ENCODE data around the gene SCT.
"Not testable (repeated sequence)": the region's sequence is repeated elsewhere in the genome, so short reads cannot be mapped to it uniquely, and the experiment has no call there.

The SCT gene

DNA sequence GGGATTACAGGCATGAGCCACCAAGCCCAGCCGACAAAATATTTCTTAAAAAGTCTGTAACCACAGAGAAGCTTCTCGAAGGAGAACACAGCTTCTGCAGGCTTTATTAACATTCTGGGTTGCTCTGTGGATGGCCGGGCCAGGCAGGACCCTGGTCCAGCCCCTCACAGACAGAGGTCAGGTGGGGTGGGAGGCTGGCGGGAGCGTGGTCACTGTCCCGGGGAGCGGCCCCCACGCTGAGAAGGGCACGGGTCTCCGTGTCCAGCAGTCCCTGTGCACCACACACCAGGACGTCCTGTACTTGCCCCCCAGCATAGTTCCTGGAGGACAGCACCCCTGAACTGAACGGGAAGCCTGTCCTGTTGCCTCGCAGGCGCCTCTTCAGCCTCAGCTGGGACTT, 29.4 kb upstream of the SCT start:
- H3K4me3 ChIP-seq (ENCODE audit: low read length), result no peak overlapping the region
- no peaks in the 10 kb centered on the region for H3K9me3 ChIP-seq (ENCODE audit: control insufficient read depth, low read length)
- no peak overlapping the region for H3K9ac ChIP-seq (ENCODE audit: low read length)
- no peaks in the 10 kb centered on the region for H3K27me3 ChIP-seq (ENCODE audit: control insufficient read depth, insufficient read depth, low read length)
- peaks cover 16% of the 10 kb centered on the region for H3K4me1 ChIP-seq (ENCODE audit: control insufficient read depth, insufficient read depth, low read length)
- H3K36me3 ChIP-seq (ENCODE audit: control insufficient read depth, insufficient read depth, low read length), result peaks cover 4% of the 10 kb centered on the region

- no peak overlapping the region for H3K9ac ChIP-seq (ENCODE audit: low read length)
- H3K4me3 ChIP-seq (ENCODE audit: low read length), result no peak overlapping the region
- no peaks in the 10 kb centered on the region for H3K27me3 ChIP-seq (ENCODE audit: control insufficient read depth, insufficient read depth, low read length)
- peaks cover 16% of the 10 kb centered on the region for H3K4me1 ChIP-seq (ENCODE audit: control insufficient read depth, insufficient read depth, low read length)
- H3K9me3 ChIP-seq (ENCODE audit: control insufficient read depth, low read length), result no peaks in the 10 kb centered on the region
- H3K36me3 ChIP-seq (ENCODE audit: control insufficient read depth, insufficient read depth, low read length), result peaks cover 4% of the 10 kb centered on the region
Measured at GRCh38 chr11:655036-655726, 28.2 kb upstream of the SCT start.

- H3K9ac ChIP-seq (ENCODE audit: low read length); H3K4me3 ChIP-seq (ENCODE audit: low read length); H3K27me3 ChIP-seq (ENCODE audit: control insufficient read depth, insufficient read depth, low read length); H3K36me3 ChIP-seq (ENCODE audit: control insufficient read depth, insufficient read depth, low read length); H3K9me3 ChIP-seq (ENCODE audit: control insufficient read depth, low read length): not testable (repeated sequence)
- H3K4me1 ChIP-seq (ENCODE audit: control insufficient read depth, insufficient read depth, low read length), result peaks cover 16% of the 10 kb centered on the region
Measured at GRCh38 chr11:654444-654843, 27.5 kb upstream of the SCT start.

DNA sequence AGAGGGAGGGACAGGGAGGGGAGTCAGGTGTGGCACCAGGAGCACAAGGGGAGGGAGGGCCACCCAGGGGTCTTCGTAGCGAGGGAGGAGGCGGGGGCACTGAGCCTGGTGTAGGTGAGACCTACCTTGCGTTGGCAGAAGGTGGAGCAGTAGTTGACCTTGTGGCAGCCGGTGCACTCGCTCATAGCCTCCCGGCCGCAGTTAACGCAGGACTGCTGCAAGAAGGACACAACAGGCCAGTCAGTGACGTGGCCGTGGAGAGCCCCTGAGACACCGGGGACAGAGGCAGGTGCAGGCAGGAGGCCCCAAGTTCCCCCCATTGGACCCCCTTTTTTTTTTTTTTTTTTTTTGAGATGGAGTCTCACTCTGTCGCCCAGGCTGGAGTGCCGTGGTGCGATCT, 26.9 kb upstream of the SCT start:
- Histone ChIP-seq H3K4me3 (ENCODE audit: low read length) (no peak overlapping the region), H3K9ac (ENCODE audit: low read length) (no peak overlapping the region), H3K9me3 (ENCODE audit: control insufficient read depth, low read length) (no peaks in the 10 kb centered on the region), H3K4me1 (ENCODE audit: control insufficient read depth, insufficient read depth, low read length) (peaks cover 16% of the 10 kb centered on the region), H3K36me3 (ENCODE audit: control insufficient read depth, insufficient read depth, low read length) (peaks cover 4% of the 10 kb centered on the region), H3K27me3 (ENCODE audit: control insufficient read depth, insufficient read depth, low read length) (no peaks in the 10 kb centered on the region)

DNA sequence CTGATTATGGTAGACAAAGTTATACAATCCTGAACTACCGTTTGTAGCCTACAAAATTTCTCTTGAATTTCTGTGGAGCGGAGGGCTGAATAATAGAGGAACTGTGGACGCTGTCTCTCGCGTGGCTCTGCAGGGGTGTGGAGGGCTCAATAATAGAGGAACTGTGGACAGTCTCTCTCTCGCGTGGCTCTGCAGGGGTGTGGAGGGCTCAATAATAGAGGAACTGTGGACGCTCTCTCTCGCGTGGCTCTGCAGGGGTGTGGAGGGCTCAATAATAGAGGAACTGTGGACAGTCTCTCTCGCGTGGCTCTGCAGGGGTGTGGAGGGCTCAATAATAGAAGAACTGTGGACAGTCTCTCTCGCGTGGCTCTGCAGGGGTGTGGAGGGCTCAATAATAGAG, 26.2 kb upstream of the SCT start:
- H3K36me3 ChIP-seq (ENCODE audit: control insufficient read depth, insufficient read depth, low read length), result not testable (repeated sequence)

GRCh38 chr11:650482-650881, 23.5 kb upstream of the SCT start:
- Histone ChIP-seq H3K4me3 (ENCODE audit: low read length) (no peak overlapping the region), H3K27me3 (ENCODE audit: control insufficient read depth, insufficient read depth, low read length) (no peaks in the 10 kb centered on the region), H3K9ac (ENCODE audit: low read length) (no peak overlapping the region), H3K9me3 (ENCODE audit: control insufficient read depth, low read length) (no peaks in the 10 kb centered on the region), H3K36me3 (ENCODE audit: control insufficient read depth, insufficient read depth, low read length) (peaks cover 4% of the 10 kb centered on the region), H3K4me1 (ENCODE audit: control insufficient read depth, insufficient read depth, low read length) (peaks cover 11% of the 10 kb centered on the region)

More for the DNA sequence above, 26.2 kb upstream of the SCT start:
- not testable (repeated sequence) for H3K4me3 ChIP-seq (ENCODE audit: low read length); H3K9ac ChIP-seq (ENCODE audit: low read length); H3K27me3 ChIP-seq (ENCODE audit: control insufficient read depth, insufficient read depth, low read length); H3K9me3 ChIP-seq (ENCODE audit: control insufficient read depth, low read length)
- peaks cover 11% of the 10 kb centered on the region for H3K4me1 ChIP-seq (ENCODE audit: control insufficient read depth, insufficient read depth, low read length)

DNA sequence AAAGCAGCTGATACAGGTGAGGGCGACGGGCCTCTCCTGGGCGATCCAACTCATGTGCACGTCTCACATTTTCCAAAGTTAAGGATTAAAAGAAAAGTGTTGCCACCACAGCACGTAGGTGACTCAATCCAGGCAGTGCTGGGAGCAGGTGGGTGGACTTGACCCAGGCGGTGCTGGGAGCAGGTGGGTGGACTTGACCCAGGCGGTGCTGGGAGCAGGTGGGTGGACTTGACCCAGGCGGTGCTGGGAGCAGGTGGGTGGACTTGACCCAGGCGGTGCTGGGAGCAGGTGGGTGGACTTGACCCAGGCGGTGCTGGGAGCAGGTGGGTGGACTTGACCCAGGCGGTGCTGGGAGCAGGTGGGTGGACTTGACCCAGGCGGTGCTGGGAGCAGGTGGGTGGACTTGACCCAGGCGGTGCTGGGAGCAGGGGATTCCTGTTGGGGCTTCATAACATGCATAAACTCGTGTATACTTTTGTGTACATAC, 20.7 kb upstream of the SCT start:
- not testable (repeated sequence) for H3K27me3 ChIP-seq (ENCODE audit: control insufficient read depth, insufficient read depth, low read length); H3K36me3 ChIP-seq (ENCODE audit: control insufficient read depth, insufficient read depth, low read length); H3K4me3 ChIP-seq (ENCODE audit: low read length); H3K9me3 ChIP-seq (ENCODE audit: control insufficient read depth, low read length); H3K9ac ChIP-seq (ENCODE audit: low read length); H3K4me1 ChIP-seq (ENCODE audit: control insufficient read depth, insufficient read depth, low read length)

- no peaks in the 10 kb centered on the region for H3K9me3 ChIP-seq (ENCODE audit: control insufficient read depth, low read length)
- H3K4me1 ChIP-seq (ENCODE audit: control insufficient read depth, insufficient read depth, low read length), result peaks cover 3% of the 10 kb centered on the region
- no peaks in the 10 kb centered on the region for H3K27me3 ChIP-seq (ENCODE audit: control insufficient read depth, insufficient read depth, low read length)
- no peak overlapping the region for H3K9ac ChIP-seq (ENCODE audit: low read length)
- no peak overlapping the region for H3K4me3 ChIP-seq (ENCODE audit: low read length)
- no peaks in the 10 kb centered on the region for H3K36me3 ChIP-seq (ENCODE audit: control insufficient read depth, insufficient read depth, low read length)
Measured at GRCh38 chr11:646214-646613, 19.2 kb upstream of the SCT start.

DNA sequence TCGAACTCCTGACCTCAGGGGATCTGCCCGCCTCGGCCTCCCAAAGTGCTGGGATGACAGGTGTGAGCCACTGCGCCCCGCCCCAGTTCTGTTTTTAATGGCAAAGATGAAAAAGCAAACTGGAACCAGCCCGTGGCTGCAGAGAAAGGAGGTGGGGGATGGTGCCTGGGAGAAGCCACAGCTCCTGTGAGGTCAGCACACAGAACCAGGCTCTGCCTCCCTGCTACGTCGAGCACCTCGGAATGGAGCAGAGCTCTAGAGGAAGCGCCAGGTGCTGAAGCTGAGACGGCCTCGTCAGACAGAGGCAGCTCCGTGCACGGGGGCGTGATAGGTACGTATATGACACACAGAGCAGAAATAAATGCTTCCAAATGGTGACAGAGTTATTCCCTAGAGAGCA, 18.6 kb upstream of the SCT start:
- Histone ChIP-seq H3K36me3 (ENCODE audit: control insufficient read depth, insufficient read depth, low read length) (no peaks in the 10 kb centered on the region), H3K4me3 (ENCODE audit: low read length) (no peak overlapping the region), H3K4me1 (ENCODE audit: control insufficient read depth, insufficient read depth, low read length) (peaks cover 3% of the 10 kb centered on the region), H3K9me3 (ENCODE audit: control insufficient read depth, low read length) (no peaks in the 10 kb centered on the region), H3K9ac (ENCODE audit: low read length) (no peak overlapping the region), H3K27me3 (ENCODE audit: control insufficient read depth, insufficient read depth, low read length) (no peaks in the 10 kb centered on the region)

DNA sequence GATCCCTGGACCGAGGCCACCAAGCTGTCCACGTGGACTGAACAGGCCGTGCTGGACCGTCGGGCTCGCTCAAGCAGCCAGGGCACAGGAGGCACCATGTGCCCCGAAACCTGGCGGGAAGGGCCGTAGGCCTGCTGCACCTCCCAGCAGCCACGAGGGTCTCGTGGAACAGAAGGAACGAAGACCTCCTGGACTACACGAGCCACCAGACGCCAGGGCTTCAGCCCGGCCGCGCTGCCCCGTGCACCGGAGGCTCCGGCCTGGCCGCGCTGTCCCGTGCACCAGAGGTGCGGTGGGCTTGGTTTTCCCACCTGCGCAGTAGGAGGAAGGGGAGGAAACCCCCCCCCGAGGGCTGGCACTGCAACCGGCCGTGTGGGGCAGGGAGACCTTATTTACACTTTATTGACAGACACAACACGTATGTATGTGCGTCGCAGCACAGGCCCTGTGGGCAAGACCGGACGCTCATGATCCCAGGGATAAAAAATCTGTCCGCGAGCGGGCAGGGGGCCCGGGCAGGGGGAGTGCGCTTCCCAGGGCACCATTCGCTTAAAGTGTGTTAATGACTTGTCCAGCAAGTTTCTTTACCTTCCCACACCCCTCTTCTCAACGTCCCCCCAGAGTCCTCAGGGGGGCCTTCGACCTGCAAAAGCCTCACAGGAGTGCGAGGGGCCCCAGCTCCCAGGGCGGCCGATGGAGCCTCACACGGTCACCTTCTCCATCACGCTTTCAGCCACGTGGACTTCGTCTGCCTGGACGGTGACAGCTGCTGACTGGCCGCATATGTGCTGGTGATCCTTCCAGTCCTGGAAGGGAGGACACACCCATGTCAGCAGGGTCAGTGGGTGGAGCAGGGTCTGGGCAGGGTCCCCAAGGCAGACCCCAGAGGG, 17.1 kb upstream of the SCT start:
- H3K4me3 ChIP-seq (ENCODE audit: low read length), result no peak overlapping the region
- H3K36me3 ChIP-seq (ENCODE audit: control insufficient read depth, insufficient read depth, low read length), result no peaks in the 10 kb centered on the region
- H3K9me3 ChIP-seq (ENCODE audit: control insufficient read depth, low read length), result no peaks in the 10 kb centered on the region

GRCh38 chr11:643366-643765, 16.4 kb upstream of the SCT start:
- H3K36me3 ChIP-seq (ENCODE audit: control insufficient read depth, insufficient read depth, low read length), result no peaks in the 10 kb centered on the region
- no peak overlapping the region for H3K9ac ChIP-seq (ENCODE audit: low read length)
- peaks cover 9% of the 10 kb centered on the region for H3K27me3 ChIP-seq (ENCODE audit: control insufficient read depth, insufficient read depth, low read length)
- H3K4me3 ChIP-seq (ENCODE audit: low read length), result no peak overlapping the region
- no peaks in the 10 kb centered on the region for H3K9me3 ChIP-seq (ENCODE audit: control insufficient read depth, low read length)
- H3K4me1 ChIP-seq (ENCODE audit: control insufficient read depth, insufficient read depth, low read length), result peaks cover 3% of the 10 kb centered on the region

More for the DNA sequence above, 17.1 kb upstream of the SCT start:
- H3K27me3 ChIP-seq (ENCODE audit: control insufficient read depth, insufficient read depth, low read length), result peaks cover 2% of the 10 kb centered on the region
- H3K9ac ChIP-seq (ENCODE audit: low read length), result no peak overlapping the region
- peaks cover 3% of the 10 kb centered on the region for H3K4me1 ChIP-seq (ENCODE audit: control insufficient read depth, insufficient read depth, low read length)

DNA sequence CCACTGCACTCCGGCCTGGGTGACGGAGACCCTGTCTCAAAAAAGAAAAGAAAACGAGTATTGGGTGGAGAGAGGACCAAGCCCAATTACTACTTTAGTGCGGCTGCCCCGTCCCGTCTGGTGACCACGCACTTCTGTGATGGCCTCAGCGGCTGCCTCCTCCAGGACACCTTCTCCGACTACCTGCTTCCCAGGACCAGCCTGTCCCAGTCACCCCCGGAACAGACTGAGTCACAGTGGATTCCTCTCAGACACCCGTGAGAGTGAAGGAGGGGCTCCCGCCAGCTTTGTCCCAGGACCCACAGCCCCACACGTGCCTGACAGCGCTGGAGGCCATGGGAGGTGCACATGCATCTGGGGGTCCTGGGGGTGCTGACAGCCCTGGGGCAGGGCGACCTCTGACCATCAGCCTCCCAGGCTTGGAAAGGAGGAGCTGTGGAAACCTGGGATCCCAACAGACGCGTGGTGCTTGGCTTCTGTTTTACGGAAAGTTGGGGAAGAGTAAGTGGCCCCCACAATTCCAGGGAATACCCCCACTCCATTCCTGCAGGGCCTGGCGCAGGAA, 14.9 kb upstream of the SCT start:
- Histone ChIP-seq H3K9ac (ENCODE audit: low read length) (no peak overlapping the region), H3K9me3 (ENCODE audit: control insufficient read depth, low read length) (no peaks in the 10 kb centered on the region), H3K36me3 (ENCODE audit: control insufficient read depth, insufficient read depth, low read length) (no peaks in the 10 kb centered on the region), H3K27me3 (ENCODE audit: control insufficient read depth, insufficient read depth, low read length) (peaks cover 24% of the 10 kb centered on the region), H3K4me3 (ENCODE audit: low read length) (no peak overlapping the region), H3K4me1 (ENCODE audit: control insufficient read depth, insufficient read depth, low read length) (peaks cover 9% of the 10 kb centered on the region)

Measured in mucosa of stomach (tissue), 1 donor.